Stimulated activated CD8-positive, alpha-beta memory T cell treated with anti-CD3 and anti-CD28 coated beads, Interleukin-4, amount 100 ng/mL, for 4 hours (primary cell): Measurements from ENCODE around the gene DESI2.
A peak's percentile ranks its signal among the peaks of the same experiment; 100 is the strongest.
"Not testable (repeated sequence)": the region's sequence is repeated elsewhere in the genome, so short reads cannot be mapped to it uniquely, and the experiment has no call there.

Source experiments
- DNase-seq, 2 donors: peaks; one replicate each; pipeline ENCODE4 v3.0.0-alpha.2; 2020; ENCODE audit warnings: low read depth in 2 of 2, low spot score in 1 of 2

DESI2 gene

DNA sequence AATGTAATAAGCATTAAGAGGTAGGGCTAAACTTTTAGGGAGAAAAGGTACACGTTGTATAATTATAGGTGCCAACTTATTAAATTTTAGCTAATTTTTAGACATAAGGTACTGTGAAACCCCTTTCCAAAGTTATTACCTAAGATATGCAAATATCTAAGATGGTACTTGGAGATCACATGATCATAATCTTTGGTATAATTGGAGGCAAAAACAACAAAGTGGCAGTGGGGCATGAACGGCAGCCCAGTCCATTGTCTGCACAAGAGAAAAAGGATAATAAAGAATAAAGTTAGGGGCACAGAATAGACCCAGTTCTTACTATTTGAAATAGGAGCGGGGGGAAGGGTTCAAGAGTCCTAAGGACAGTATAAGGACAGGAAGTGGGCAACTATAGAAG lies 51.2 kb downstream of the DESI2 start:
- DNase-seq = no peak

DNA sequence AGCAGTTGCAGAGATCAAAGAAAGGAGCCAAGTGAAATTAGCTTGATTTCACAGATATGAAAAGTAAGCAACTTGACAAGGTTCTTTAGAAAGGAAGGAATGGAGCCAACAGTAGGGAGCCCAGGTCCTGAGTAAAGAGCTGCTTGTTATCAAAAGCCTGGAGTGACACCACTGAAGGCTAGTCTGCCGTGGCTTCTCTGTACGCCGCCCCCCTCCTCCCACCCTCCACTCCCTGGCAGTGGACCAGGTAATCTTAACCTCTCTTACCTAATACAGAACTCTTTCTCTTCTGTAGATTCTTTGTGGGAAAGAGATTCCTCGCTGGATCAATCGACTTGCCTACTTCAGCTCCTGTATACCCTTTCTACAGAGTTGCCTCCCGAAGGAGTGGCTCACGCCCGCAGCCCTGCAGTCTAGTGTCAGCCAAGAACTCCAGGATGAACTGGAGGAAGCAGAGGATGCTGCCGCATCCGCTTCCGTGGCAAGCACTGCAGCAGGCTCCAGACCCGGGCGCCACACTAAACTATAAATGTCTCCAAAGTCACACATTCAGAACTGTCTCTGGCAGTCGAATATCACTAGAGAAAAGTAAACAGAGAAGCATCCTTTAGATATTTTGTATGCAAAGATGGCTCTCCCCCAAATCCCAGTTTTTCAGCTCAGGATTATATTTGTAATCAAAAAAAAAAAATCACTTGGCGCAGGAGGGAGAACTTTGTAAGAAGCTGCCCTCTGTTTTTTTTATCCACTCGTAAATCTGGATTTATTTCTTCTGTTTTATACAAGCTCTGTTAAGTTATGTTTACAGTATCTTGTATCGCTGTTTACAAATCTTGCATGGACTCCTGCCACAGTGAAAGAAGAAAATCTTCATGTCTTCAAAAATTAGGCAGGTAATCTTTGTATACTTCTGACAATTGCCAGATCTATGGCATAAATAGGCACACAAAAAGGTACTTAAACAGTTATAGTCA lies 52.6 kb downstream of the DESI2 start:
- DNase-seq = no peak

- DNase-seq = no peak
Observed at GRCh38 chr1:244709076-244709475, 56.1 kb downstream of the DESI2 start.

DNA sequence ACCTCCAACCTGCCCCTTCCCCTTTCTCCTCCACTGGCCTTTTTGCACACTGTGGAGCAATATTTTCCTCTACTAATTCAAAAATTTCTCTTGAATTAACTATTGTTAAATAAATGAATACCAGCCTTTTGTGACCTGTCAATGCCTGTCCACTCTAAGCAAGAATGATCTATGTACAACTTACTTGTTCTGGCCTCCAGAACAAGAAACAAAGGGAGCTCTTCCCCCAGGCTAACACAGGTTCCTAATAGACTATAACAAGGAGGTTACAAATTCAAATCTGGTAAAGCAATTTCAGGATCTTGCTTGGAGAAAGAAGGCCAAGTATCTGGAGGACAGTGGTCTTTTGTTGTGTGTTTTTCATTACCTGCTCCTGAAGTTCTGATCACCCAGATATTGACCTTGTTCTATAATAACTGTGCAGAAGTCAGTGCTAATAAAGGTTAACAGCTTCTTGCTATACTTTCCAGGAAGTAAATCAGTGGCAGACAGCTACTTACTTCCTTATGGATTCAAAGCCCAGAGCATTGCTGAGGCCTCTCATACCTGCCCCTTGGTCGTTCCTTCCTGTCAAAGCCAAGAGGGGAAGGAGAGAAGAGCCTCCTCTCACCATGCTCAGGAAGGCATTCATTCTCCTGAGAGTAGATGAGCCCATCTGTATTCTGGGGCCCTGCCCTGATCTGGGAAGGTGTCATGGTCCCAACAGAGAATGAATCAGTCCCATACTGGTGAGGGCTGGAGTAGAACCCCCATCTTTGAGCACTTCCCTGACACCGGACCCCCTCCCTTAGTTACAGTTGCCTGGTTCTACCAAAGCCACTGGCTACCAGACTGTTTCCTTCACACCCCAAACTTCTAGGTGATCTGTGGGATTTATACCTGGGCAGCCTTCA lies 56.8 kb downstream of the DESI2 start:
- DNase-seq = no peak

- no peak for DNase-seq
Observed at GRCh38 chr1:244710474-244711062, 57.6 kb downstream of the DESI2 start.

DNA sequence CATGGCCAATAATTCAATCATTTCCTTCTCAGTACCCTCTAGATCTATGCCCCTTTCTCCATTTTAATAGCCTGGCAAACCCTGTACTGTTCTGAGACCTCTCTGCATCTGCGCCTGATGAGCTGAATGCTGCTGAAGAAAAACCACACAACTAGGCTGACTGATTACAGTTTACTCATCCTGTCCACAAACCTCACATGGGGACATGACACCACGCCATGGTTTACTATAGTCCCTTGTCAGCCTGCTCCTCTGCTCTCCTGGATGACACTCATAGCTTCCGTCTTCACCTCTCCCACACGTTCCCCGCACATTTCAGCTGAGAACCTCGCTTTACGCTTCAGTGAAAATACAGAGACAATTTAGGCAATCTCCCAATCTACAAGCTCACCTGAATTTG lies 59.7 kb downstream of the DESI2 start:
- no peak for DNase-seq

- DNase-seq = no peak
Observed at GRCh38 chr1:244713332-244713731, 60.4 kb downstream of the DESI2 start.

GRCh38 chr1:244727871-244728474 lies 75.0 kb downstream of the DESI2 start:
- DNase-seq = no peak

DNA sequence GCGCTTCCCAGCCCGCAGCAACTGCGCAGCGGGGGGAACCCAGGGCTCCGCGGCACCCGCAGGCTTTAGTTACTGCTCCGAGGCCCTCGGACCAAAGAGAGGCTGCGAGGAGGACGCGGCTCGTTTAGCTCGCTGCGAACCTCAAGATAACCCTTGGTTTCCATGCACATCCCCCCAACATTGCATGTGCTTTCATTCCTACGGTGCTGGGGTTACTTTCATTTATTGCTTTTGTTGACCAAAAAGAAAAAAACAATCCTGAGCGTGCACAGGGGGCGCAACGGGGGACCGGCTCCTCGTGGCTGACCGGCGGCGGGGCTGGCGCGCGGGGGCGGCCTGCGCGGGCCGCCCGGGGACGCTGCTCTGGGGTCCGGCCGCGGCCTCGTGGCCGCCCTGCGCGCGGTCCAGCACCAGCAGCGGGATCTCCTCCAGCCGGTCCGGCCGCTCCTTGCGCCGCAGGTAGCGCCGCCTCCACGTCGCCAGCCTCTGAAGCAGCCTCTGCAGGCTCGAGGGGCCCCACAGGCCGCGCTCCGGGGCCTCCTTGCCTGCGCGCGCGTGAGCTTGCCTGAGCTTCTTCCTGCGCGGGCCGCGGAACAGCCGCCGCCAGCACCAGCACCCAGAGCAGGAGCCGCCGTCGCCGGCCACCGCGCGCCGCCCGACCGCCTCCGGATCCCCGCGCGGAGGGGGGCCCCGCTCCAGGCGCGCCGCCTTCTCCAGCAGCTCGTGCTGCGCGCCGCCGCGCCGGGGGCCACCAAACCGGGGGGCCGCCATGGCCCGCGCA lies 77.4 kb downstream of the DESI2 start:
- DNase-seq = peak in 1 of 2 donors; percentile 3

- no peak for DNase-seq
Observed at GRCh38 chr1:244730934-244731434, 78.1 kb downstream of the DESI2 start.

DNA sequence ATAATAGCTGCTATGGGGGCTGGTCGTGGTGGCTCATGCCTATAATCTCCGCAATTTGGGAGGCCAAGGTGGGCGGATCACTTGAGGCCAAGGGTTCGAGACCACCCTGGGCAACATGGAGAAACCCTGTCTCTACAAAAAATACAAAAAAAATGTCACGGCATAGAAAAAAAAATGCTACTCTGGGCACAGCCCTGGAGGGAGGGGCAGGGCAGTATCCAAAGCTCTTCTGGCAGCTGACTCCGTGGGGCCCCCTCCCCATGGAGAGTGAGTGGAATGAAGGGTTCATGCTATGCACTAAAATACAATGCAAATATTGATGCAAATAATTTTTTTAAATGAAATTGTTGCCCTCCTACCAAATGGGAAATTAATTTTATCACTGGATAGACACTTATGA lies 78.7 kb downstream of the DESI2 start:
- DNase-seq = no peak

- DNase-seq = no peak
Observed at GRCh38 chr1:244732851-244733450, 80.0 kb downstream of the DESI2 start.

DNA sequence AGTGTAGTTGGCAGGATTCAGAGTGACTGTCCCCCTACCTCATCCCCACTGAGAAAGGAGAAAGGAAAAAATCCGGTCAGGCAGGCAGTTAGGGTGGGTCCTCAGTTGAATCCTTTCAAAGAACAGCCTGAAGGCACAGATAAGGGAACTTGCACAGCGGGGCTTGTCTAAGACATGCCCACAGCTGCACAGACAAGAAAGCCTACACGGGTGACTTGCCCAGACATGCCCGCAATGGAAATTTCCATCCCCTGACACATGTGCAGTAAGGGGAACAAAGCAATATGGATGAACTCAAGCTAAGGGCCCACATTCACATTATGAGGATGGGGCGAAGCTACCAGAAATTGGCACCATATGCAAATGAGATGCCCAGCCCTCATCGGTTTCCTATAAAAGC lies 82.5 kb downstream of the DESI2 start:
- no peak for DNase-seq

DNA sequence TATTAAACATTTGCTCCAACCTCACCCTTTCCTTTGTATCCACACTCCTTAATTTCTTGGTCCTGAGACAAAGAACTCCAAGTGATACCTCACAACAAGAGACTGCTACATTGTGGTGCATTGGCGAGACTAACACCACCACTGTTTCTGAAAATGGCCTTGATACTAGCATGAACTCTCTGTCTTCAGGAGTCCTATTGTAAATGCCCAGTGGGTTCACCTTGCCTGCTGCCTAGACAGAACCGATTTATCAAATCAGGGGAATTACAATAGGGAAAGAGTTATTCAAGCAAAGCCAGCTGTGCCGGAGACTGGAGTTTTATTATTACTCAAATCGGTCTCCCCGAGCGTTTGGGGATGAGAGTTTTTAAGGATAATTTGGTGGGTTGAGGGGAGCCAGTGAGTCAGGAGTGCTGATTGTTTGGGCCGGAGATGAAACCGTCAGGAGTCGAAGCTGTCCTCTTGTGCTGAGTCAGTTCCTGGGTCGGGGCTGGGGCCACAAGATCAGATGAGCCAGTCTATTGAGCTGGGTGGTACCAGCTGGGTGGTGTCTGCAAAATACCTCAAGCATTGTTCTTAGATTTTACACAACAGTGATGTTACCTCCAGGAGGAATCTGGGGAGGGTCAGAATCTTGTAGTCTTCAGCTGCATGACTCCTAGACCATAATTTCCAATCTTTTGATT lies 83.1 kb downstream of the DESI2 start:
- no peak for DNase-seq

DNA sequence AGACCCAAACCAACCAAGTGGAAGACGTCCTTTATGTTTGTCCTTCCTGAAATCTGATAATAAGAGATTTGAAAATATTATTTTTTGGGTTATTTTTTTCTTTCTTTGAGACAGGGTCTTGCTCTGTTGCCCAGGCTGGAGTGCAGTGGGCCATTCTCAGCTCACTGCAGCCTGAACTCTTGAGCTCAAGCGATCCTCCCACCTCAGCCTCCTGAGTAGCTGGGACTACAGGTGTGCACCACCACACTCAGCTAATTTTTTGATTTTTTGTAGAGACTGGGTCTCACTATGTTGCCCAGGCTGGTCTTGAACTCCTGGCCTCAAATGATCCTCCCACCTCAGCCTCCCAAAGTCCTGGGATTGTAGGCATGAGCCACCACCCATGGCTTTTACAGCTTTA lies 86.2 kb downstream of the DESI2 start:
- DNase-seq = not testable (repeated sequence)

DNA sequence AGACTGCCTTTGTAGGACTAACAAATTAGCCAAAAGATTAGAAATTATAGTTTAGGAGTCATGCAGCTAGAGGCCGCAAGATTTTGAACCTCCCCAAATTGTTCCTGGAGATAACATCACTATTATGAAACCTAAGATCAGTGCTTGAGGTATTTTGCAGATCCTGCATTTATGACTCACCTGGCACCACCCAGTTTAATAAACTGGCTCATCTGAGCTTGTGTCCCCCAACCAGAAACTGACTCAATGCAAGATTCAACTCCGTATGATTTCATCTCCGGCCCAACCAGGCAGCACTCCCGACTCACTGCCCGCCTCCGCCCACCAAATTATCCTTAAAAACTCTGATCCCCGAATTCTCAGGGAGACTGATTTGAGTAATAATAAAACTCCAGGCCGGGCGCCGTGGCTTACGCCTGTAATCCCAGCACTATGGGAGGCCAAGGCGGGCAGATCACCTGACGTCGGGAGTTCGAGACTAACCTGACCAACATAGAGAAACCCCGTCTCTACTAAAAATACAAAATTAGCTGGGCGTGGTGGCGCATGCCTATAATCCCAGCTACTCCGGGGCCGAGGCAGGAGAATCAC lies 87.2 kb downstream of the DESI2 start:
- not testable (repeated sequence) for DNase-seq

DNA sequence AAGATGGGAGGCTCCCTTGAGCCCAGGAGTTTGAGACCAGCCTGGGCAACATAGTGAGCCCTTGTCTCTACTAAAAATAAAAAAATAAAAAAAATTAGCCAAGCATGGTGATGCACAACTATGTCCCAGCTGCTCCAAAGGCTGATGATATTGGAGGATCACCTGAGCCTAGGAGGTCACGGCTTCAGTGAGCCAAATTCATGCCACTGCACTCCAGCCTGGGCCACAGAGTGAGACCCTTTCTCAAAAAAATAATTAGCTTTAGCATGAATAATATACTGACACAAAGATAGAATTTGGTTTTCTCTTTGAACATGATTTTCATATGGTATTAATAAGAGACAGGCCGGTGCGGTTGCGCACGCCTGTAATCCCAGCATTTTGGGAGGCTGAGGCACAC lies 88.8 kb downstream of the DESI2 start:
- DNase-seq = no peak

- DNase-seq = no peak
Observed at GRCh38 chr1:244749230-244750016, 96.5 kb downstream of the DESI2 start.
